HepG2 (cell line): Measurements from ENCODE around the gene PPP2R5D. TPM values are rescaled to one million over a fixed set of nuclear protein-coding genes. Genes with fewer than 3 reads are reported as not detected.

ENCODE experiments used
- ATF7 ChIP-seq, 2 experiments: fragments of 450-650 bp in 1 of 2; sonication (generic) in 1 of 2; formaldehyde crosslinking in 1 of 2; IDR thresholded peaks; 2 replicates each; pipeline versions ENCODE4 v1.4.0 to v1.6.1; 2016 to 2020; ENCODE audit warnings: antibody characterized with exemption in 1 of 2, mild to moderate bottlenecking in 1 of 2, missing genetic modification reagents in 1 of 2
- FOXC1 ChIP-seq: sonication (generic); formaldehyde crosslinking; IDR thresholded peaks from 2 replicates; pipeline ENCODE4 v1.8.0; 2022; ENCODE audit warnings: mild to moderate bottlenecking, missing genetic modification reagents, borderline replicate concordance
- FOXM1 ChIP-seq: sonication (generic); formaldehyde crosslinking; IDR thresholded peaks from 2 replicates; pipeline ENCODE4 v1.5.0; 2020; ENCODE audit warnings: missing genetic modification reagents
- FOXP4 ChIP-seq: sonication (generic); formaldehyde crosslinking; IDR thresholded peaks from 2 replicates; pipeline ENCODE4 v1.4.0; 2020; ENCODE audit warnings: missing genetic modification reagents
- GATAD2A ChIP-seq: IDR thresholded peaks from 2 replicates; pipeline ENCODE4 v1.6.1; 2016
- HMG20A ChIP-seq: IDR thresholded peaks from 2 replicates; pipeline ENCODE4 v1.6.1; 2016; ENCODE audit warnings: borderline replicate concordance
- KAT7 ChIP-seq: IDR thresholded peaks from 2 replicates; pipeline ENCODE4 v1.6.1; 2018; ENCODE audit warnings: borderline replicate concordance, missing compliant biosample characterization
- MNT ChIP-seq: fragments of 450-650 bp; IDR thresholded peaks from 2 replicates; pipeline ENCODE4 v1.6.1; 2016
- MXD4 ChIP-seq: IDR thresholded peaks from 2 replicates; pipeline ENCODE4 v1.6.1; 2016; ENCODE audit warnings: mild to moderate bottlenecking, missing biosample characterization, missing genetic modification reagents
- NPAS2 ChIP-seq: sonication (generic); formaldehyde crosslinking; IDR thresholded peaks from 2 replicates; pipeline ENCODE4 v1.8.0; 2022; ENCODE audit warnings: mild to moderate bottlenecking, missing genetic modification reagents, borderline replicate concordance
- RBAK ChIP-seq: sonication (generic); formaldehyde crosslinking; IDR thresholded peaks from 2 replicates; pipeline ENCODE4 v1.5.1; 2020; ENCODE audit warnings: mild to moderate bottlenecking, missing genetic modification reagents
- TBX3 ChIP-seq: fragments of 450-650 bp; IDR thresholded peaks from 2 replicates; pipeline ENCODE4 v1.6.1; 2017; ENCODE audit warnings: antibody characterized with exemption, mild to moderate bottlenecking, inconsistent platforms, borderline replicate concordance
- ZNF12 ChIP-seq: sonication (generic); formaldehyde crosslinking; IDR thresholded peaks from 2 replicates; pipeline ENCODE4 v1.5.0; 2020; ENCODE audit warnings: missing genetic modification reagents
- ZNF281 ChIP-seq: sonication (generic); formaldehyde crosslinking; IDR thresholded peaks from 2 replicates; pipeline ENCODE4 v1.4.0; 2020; ENCODE audit warnings: missing genetic modification reagents, borderline replicate concordance
- ZNF3 ChIP-seq: IDR thresholded peaks from 2 replicates; pipeline ENCODE4 v1.7.0; 2017; ENCODE audit warnings: inconsistent platforms
- ZNF431 ChIP-seq: sonication (generic); formaldehyde crosslinking; IDR thresholded peaks from 2 replicates; pipeline ENCODE4 v1.9.0; 2022; ENCODE audit warnings: missing genetic modification reagents, low read depth, mild to moderate bottlenecking, borderline replicate concordance
- ZNF546 ChIP-seq: sonication (generic); formaldehyde crosslinking; conservative IDR thresholded peaks from 2 replicates; pipeline ENCODE4 v1.8.1; 2023; ENCODE audit warnings: mild to moderate bottlenecking, missing genetic modification reagents
- ZNF746 ChIP-seq: sonication (generic); formaldehyde crosslinking; IDR thresholded peaks from 2 replicates; pipeline ENCODE4 v1.8.0; 2022; ENCODE audit warnings: mild to moderate bottlenecking, missing genetic modification reagents
- polyA plus RNA-seq, 8 experiments: library from polyadenylated mRNA; depleted of rRNA in 3 of 8; stranded (reverse) in 7 of 8; unstranded in 1 of 8; fragments of >200 nt; fragmentation: Illumina TruSeq in 4 of 8; extraction: Trizol in 4 of 8; gene quantifications; 2 replicates each; pipeline versions ENCODE4 v1.2.1 to v1.2.3, GENCODE V29; 2011 to 2016; ENCODE audit warnings: low read depth in 4 of 8, missing spikeins in 1 of 8, mixed read lengths in 1 of 8; ENCODE audit not compliant: insufficient read depth in 1 of 8
- total RNA-seq, 5 experiments: library from RNA; depleted of rRNA; stranded (reverse); fragments of >200 nt; fragmentation: Illumina TruSeq; extraction: Trizol; gene quantifications; 2 replicates each; pipeline ENCODE4 v1.2.3, GENCODE V29; 2016; ENCODE audit warnings: low read depth in 1 of 5
- TF ChIP-seq, protein P1 (sequence below): sonication (generic); formaldehyde crosslinking; conservative IDR thresholded peaks from 2 replicates; pipeline ENCODE4 v1.4.0; 2020; ENCODE audit warnings: mild to moderate bottlenecking, missing genetic modification reagents, moderate library complexity

Gene PPP2R5D
- total and polyA plus RNA-seq, 2 of the 13 experiments (the other 11 are each of a cell fraction or from before 2014, with no cell fraction given): 53.7 to 60.4 TPM

DNA sequence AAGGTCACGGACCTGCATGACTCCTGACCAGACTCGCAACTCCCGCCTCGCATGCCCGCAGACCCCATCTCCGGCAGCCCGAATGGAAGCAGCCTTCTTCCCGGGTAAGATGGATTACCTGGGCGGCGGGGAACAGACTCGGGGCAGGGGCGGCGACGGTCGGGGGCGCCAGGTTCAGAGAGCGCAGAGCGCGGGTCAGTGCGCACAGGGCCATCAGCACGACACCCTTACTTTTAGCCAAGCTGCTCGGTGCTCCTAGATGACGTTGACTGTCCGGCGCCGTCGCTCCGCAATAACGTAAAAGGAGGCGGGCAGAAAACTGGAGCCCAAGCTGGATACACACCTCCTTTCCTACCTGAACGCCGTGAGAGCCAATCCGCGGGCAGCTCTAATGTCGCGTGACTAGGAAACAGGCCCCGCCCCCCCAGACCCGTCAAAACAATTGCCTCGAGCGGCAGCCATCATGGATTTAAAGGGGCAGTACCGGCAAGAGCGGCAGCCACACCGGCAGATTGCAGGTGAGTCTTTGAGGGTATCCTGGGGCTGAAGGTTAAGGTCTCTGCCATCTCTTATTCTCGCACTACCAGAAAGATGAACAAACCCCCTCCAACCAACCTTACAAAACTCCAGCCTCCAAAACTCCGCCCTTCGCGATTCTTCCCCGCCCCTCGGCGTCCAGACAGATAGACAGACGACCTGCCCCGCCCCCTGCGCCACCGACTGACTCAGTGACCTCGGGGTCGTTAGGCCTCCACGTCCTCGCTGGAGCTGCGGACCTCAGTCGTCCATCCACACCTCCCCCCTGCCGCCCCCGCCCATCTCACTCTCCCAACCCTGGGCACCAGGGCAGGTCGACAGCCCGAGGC is 75.0 kb downstream of the PPP2R5D start, which contains the start of the genes KLC4 and MRPL2 (continued):
- TF ChIP-seq MXD4 (CRISPR knock-in tag): peak; percentile 69; the same call in 1 of the 2 replicates
- TF ChIP-seq NPAS2 (CRISPR knock-in tag): no peak
- TF ChIP-seq RBAK (CRISPR knock-in tag): 0 out of 2 replicates have a peak, but pooled peaks have one; percentile 29
- peak; percentile 44; the same call in 1 of the 2 replicates for TF ChIP-seq ZNF431
- TF ChIP-seq FOXC1 (CRISPR knock-in tag): 0 out of 2 replicates have a peak, but pooled peaks have one; percentile 32
- TF ChIP-seq MNT: peak; percentile 77
- peak; percentile 36; the same call in 1 of the 2 replicates for TF ChIP-seq TBX3
- no peak for TF ChIP-seq ZNF746 (CRISPR knock-in tag)
- no peak for TF ChIP-seq FOXM1 (CRISPR knock-in tag)
- TF ChIP-seq HMG20A: no peak
- TF ChIP-seq ATF7 (IDR thresholded peaks at IDR 0.05): no peak
- peak; percentile 61; the same call in 1 of the 2 replicates for TF ChIP-seq ATF7 (CRISPR knock-in tag; IDR thresholded peaks at IDR 0.05)
- peak; percentile 85 for TF ChIP-seq ZNF281 (CRISPR knock-in tag)
- TF ChIP-seq FOXP4 (CRISPR knock-in tag): peak; percentile 34
- TF ChIP-seq ZNF12: no peak; the same call in none of the 2 replicates
- TF ChIP-seq ZNF546 (CRISPR knock-in tag): no peak
- 0 out of 2 replicates have a peak, but pooled peaks have one; percentile 10 for TF ChIP-seq GATAD2A (CRISPR knock-in tag)
- peak; percentile 97 for TF ChIP-seq ZNF3 (CRISPR knock-in tag)
- TF ChIP-seq, protein P1, sequence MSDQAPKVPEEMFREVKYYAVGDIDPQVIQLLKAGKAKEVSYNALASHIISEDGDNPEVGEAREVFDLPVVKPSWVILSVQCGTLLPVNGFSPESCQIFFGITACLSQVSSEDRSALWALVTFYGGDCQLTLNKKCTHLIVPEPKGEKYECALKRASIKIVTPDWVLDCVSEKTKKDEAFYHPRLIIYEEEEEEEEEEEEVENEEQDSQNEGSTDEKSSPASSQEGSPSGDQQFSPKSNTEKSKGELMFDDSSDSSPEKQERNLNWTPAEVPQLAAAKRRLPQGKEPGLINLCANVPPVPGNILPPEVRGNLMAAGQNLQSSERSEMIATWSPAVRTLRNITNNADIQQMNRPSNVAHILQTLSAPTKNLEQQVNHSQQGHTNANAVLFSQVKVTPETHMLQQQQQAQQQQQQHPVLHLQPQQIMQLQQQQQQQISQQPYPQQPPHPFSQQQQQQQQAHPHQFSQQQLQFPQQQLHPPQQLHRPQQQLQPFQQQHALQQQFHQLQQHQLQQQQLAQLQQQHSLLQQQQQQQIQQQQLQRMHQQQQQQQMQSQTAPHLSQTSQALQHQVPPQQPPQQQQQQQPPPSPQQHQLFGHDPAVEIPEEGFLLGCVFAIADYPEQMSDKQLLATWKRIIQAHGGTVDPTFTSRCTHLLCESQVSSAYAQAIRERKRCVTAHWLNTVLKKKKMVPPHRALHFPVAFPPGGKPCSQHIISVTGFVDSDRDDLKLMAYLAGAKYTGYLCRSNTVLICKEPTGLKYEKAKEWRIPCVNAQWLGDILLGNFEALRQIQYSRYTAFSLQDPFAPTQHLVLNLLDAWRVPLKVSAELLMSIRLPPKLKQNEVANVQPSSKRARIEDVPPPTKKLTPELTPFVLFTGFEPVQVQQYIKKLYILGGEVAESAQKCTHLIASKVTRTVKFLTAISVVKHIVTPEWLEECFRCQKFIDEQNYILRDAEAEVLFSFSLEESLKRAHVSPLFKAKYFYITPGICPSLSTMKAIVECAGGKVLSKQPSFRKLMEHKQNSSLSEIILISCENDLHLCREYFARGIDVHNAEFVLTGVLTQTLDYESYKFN (CRISPR knock-in tag): no peak; the same call in 1 of the 2 replicates
- 0 out of 2 replicates have a peak, but pooled peaks have one; percentile 80 for TF ChIP-seq KAT7 (CRISPR knock-in tag)
